ENCODE measurements around the gene TTBK2. TPM values are rescaled to one million over a fixed set of nuclear protein-coding genes. Genes with fewer than 3 reads are reported as not detected.

The TTBK2 gene
- total and polyA plus RNA-seq, 10 donors = 1.4 to 27.8 (median 19.5) TPM

GRCh38 chr15:42728560-42728959 is 192.0 kb downstream of the TTBK2 start:
- Histone ChIP-seq H3K27ac (no peak overlapping the region), H3K4me1 (no peaks in the 10 kb centered on the region), H3K36me3 (peaks cover 0 to 100% (median 98%) of the 10 kb centered on the region in 6 donors), H3K9me3 (no peaks in the 10 kb centered on the region), H3K27me3 (replicated peaks in 1 of 7) (no peaks in the 10 kb centered on the region), H3K4me3 (no peak overlapping the region)
- WGBS, 5 donors = 75 to 92% (median 84%) methylated on average over 5 of the region's 5 CpGs
- TF ChIP-seq POLR2A (IDR thresholded peaks at IDR 0.05) (no peak), CTCF (IDR thresholded peaks at IDR 0.05 in 8 of 11, conservative IDR thresholded peaks at IDR 0.05 in 3 of 11) (no peak), POLR2AphosphoS5 (IDR thresholded peaks at IDR 0.05) (no peak)
- intact Hi-C loops (cut with DNase I; ENCODE audit: low total_unique reads) = no loop called here
- DNase-seq = no peak

GRCh38 chr15:42727750-42728381 is 192.7 kb downstream of the TTBK2 start:
- intact Hi-C loops (cut with DNase I; ENCODE audit: low total_unique reads) = no loop called here

GRCh38 chr15:42726114-42726513 is 194.5 kb downstream of the TTBK2 start:
- TF ChIP-seq CTCF (IDR thresholded peaks at IDR 0.05 in 8 of 11, conservative IDR thresholded peaks at IDR 0.05 in 3 of 11) (no peak), POLR2AphosphoS5 (IDR thresholded peaks at IDR 0.05) (peak in 1 of 3 donors; percentile 33)
- intact Hi-C loops (cut with DNase I; ENCODE audit: low total_unique reads) = no loop called here
- no peak overlapping the region for H3K27ac ChIP-seq
- WGBS, 5 donors = 88 to 94% (median 92%) methylated on average over 10 to 11 of the region's 11 CpGs
- H3K4me1 ChIP-seq = no peaks in the 10 kb centered on the region
- no peaks in the 10 kb centered on the region for H3K9me3 ChIP-seq
- H3K36me3 ChIP-seq = peaks cover 0 to 100% (median 86%) of the 10 kb centered on the region in 6 donors
- H3K27me3 ChIP-seq (replicated peaks in 1 of 7) = no peaks in the 10 kb centered on the region
- no peak for DNase-seq
- no peak overlapping the region for H3K4me3 ChIP-seq

More at GRCh38 chr15:42727750-42728381, 192.7 kb downstream of the TTBK2 start:
- H3K27me3 ChIP-seq (replicated peaks in 1 of 7) = no peaks in the 10 kb centered on the region
- no peak for DNase-seq
- H3K27ac ChIP-seq = no peak overlapping the region
- no peaks in the 10 kb centered on the region for H3K9me3 ChIP-seq
- H3K4me3 ChIP-seq = no peak overlapping the region
- no peaks in the 10 kb centered on the region for H3K4me1 ChIP-seq
- TF ChIP-seq POLR2AphosphoS5 (IDR thresholded peaks at IDR 0.05) (no peak), CTCF (IDR thresholded peaks at IDR 0.05 in 8 of 11, conservative IDR thresholded peaks at IDR 0.05 in 3 of 11) (no peak), POLR2A (IDR thresholded peaks at IDR 0.05) (no peak)
- peaks cover 0 to 100% (median 96%) of the 10 kb centered on the region in 6 donors for H3K36me3 ChIP-seq
- WGBS, 5 donors = 88 to 95% (median 90%) methylated on average over 12 to 13 of the region's 13 CpGs

- Histone ChIP-seq H3K4me3 (no peak overlapping the region), H3K9me3 (no peaks in the 10 kb centered on the region), H3K4me1 (no peaks in the 10 kb centered on the region), H3K27ac (no peak overlapping the region), H3K27me3 (replicated peaks in 1 of 7) (no peaks in the 10 kb centered on the region), H3K36me3 (peaks cover 0 to 100% (median 82%) of the 10 kb centered on the region in 6 donors)
- intact Hi-C loops (cut with DNase I; ENCODE audit: low total_unique reads) = no loop called here
- no peak for DNase-seq
- 90 to 95% (median 92%) methylated on average over 12 of the region's 12 CpGs for WGBS, 5 donors
- TF ChIP-seq POLR2A (IDR thresholded peaks at IDR 0.05) = no peak
Measured at GRCh38 chr15:42725331-42725903, 195.2 kb downstream of the TTBK2 start.
